ENCODE measurements around the gene RNF141. TPM values are rescaled to one million over a fixed set of nuclear protein-coding genes. Genes with fewer than 3 reads are reported as not detected.

Gene RNF141
- total RNA-seq, 1 experiment from 2014 or later: 74.8 TPM

DNA sequence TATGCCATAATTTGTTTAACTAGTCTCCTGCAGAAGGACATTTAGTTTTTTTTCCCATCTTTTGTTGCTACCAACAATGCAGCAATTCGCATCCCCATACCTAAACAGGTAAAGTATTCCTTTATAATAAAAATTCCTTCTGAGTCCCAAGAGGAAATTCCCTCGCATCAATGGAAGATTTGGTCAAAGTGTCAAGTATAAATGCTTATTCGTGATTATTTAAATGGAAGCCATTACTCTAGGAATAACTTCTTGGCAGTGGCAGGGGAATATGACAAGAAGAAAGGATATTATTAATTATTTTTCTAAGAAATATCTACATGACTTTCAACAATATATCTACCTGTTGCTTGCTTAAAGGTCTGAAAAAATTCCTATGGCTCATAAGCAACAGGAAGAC lies 25.6 kb downstream of the RNF141 start:
- ChIA-PET POLR2A (no interaction called here), CTCF (no interaction called here)
- TF ChIP-seq, protein P1, sequence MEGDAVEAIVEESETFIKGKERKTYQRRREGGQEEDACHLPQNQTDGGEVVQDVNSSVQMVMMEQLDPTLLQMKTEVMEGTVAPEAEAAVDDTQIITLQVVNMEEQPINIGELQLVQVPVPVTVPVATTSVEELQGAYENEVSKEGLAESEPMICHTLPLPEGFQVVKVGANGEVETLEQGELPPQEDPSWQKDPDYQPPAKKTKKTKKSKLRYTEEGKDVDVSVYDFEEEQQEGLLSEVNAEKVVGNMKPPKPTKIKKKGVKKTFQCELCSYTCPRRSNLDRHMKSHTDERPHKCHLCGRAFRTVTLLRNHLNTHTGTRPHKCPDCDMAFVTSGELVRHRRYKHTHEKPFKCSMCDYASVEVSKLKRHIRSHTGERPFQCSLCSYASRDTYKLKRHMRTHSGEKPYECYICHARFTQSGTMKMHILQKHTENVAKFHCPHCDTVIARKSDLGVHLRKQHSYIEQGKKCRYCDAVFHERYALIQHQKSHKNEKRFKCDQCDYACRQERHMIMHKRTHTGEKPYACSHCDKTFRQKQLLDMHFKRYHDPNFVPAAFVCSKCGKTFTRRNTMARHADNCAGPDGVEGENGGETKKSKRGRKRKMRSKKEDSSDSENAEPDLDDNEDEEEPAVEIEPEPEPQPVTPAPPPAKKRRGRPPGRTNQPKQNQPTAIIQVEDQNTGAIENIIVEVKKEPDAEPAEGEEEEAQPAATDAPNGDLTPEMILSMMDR (IDR thresholded peaks at IDR 0.05; ENCODE audit: insufficient read depth in 1 of 2, low read depth in 1 of 2, low read length in 1 of 2, severe bottlenecking in 1 of 2, unreplicated experiment in 1 of 2): no peak
- no peaks in the 10 kb centered on the region for H3K4me1 ChIP-seq
- no peak overlapping the region for H3K4me3 ChIP-seq (ENCODE audit: low read depth, low read length)
- no peaks in the 10 kb centered on the region for H3K9me3 ChIP-seq
- Mint-ChIP-seq H3K4me1 (ENCODE audit: low read depth, unreplicated experiment) (no peaks in the 10 kb centered on the region), H3K4me3 (ENCODE audit: unreplicated experiment) (no peak overlapping the region), H3K27me3 (ENCODE audit: insufficient read depth, unreplicated experiment) (no peaks in the 10 kb centered on the region), H3K9me3 (ENCODE audit: unreplicated experiment) (no peaks in the 10 kb centered on the region), H3K27ac (ENCODE audit: unreplicated experiment) (no peak overlapping the region), H3K36me3 (ENCODE audit: insufficient read depth, unreplicated experiment) (no peaks in the 10 kb centered on the region)
- BruUV-seq (replicated peaks): no TSS peak
- intact Hi-C loops (cut with micrococcal nuclease; ENCODE audit: unreplicated experiment): no loop called here
- H3K27me3 ChIP-seq (replicated peaks; ENCODE audit: control insufficient read depth, insufficient read depth, low read length): no peaks in the 10 kb centered on the region
- no peak for DNase-seq
- no peaks in the 10 kb centered on the region for H3K36me3 ChIP-seq (ENCODE audit: control insufficient read depth, insufficient read depth, low read length)

DNA sequence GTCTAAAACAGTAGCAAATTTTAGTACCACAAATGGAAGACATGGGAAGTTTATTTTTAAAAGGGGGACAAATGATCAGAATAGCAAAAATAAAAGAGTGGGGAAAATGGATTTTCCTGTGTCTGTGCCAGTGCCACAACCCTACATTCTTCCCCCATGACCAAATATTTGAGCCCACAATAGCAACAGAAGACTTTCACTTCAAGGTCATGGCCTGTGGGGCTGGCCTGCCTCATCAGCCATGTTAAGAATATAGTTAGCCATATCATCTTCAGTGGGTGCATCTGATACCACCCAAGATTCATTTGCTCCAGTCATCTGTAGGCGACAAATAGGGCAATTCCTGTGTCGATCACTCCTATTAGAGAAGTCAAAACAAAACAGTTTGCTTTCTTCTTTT lies 26.3 kb downstream of the RNF141 start:
- intact Hi-C loops (cut with micrococcal nuclease; ENCODE audit: unreplicated experiment): loop anchor here (1.0 to 5.0 kb wide), 2 partner anchors 107 to 221 kb away; no protein-coding TSS in a partner anchor

DNA sequence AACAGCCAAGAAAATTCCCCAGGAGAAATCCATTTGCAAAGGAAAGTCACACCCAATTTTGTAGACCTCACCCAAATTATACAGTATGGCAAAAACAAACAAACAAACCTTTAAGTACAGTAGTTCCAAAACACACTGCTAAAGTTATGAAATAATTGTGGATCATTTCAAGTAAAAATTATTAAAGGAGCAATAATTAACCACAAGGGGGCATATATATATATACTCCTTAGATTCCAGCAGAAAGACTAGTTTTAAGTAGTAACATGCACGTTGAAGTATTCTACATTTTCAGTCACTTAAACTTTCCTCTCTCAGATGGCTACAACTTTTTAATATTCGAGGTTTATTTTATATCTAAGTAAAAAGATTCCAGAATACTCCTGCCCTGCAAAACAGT lies 26.8 kb downstream of the RNF141 start:
- H3K36me3 Mint-ChIP-seq (ENCODE audit: insufficient read depth, unreplicated experiment): no peaks in the 10 kb centered on the region
- POLR2A ChIA-PET: no interaction called here
- no peaks in the 10 kb centered on the region for H3K27me3 ChIP-seq (replicated peaks; ENCODE audit: control insufficient read depth, insufficient read depth, low read length)
- CTCF ChIA-PET: interaction anchor here (2.0 kb wide), 1 partner anchor 108 kb away, joined by 6 read pairs; no protein-coding TSS in a partner anchor
- no peaks in the 10 kb centered on the region for H3K4me1 ChIP-seq
- TF ChIP-seq, protein P1 (IDR thresholded peaks at IDR 0.05; ENCODE audit: insufficient read depth in 1 of 2, low read depth in 1 of 2, low read length in 1 of 2, severe bottlenecking in 1 of 2, unreplicated experiment in 1 of 2): peak in 1 of 2 experiments; percentile 33
- H3K27me3 Mint-ChIP-seq (ENCODE audit: insufficient read depth, unreplicated experiment): no peaks in the 10 kb centered on the region
- no peak overlapping the region for H3K27ac Mint-ChIP-seq (ENCODE audit: unreplicated experiment)
- intact Hi-C loops (cut with micrococcal nuclease; ENCODE audit: unreplicated experiment): loop anchor here (1.0 to 5.0 kb wide), 2 partner anchors 107 to 221 kb away; no protein-coding TSS in a partner anchor
- H3K4me3 ChIP-seq (ENCODE audit: low read depth, low read length): no peak overlapping the region
- H3K36me3 ChIP-seq (ENCODE audit: control insufficient read depth, insufficient read depth, low read length): no peaks in the 10 kb centered on the region
- no peaks in the 10 kb centered on the region for H3K4me1 Mint-ChIP-seq (ENCODE audit: low read depth, unreplicated experiment)
- no peak overlapping the region for H3K4me3 Mint-ChIP-seq (ENCODE audit: unreplicated experiment)
- TSS peak; percentile 19 for BruUV-seq (replicated peaks)
- H3K9me3 Mint-ChIP-seq (ENCODE audit: unreplicated experiment): no peaks in the 10 kb centered on the region
- DNase-seq: no peak
- no peaks in the 10 kb centered on the region for H3K9me3 ChIP-seq

More for the DNA sequence above, 26.3 kb downstream of the RNF141 start:
- Mint-ChIP-seq H3K36me3 (ENCODE audit: insufficient read depth, unreplicated experiment) (no peaks in the 10 kb centered on the region), H3K4me3 (ENCODE audit: unreplicated experiment) (no peak overlapping the region), H3K27me3 (ENCODE audit: insufficient read depth, unreplicated experiment) (no peaks in the 10 kb centered on the region), H3K4me1 (ENCODE audit: low read depth, unreplicated experiment) (no peaks in the 10 kb centered on the region), H3K9me3 (ENCODE audit: unreplicated experiment) (no peaks in the 10 kb centered on the region), H3K27ac (ENCODE audit: unreplicated experiment) (no peak overlapping the region)
- H3K27me3 ChIP-seq (replicated peaks; ENCODE audit: control insufficient read depth, insufficient read depth, low read length): no peaks in the 10 kb centered on the region
- TF ChIP-seq, protein P1 (IDR thresholded peaks at IDR 0.05; ENCODE audit: insufficient read depth in 1 of 2, low read depth in 1 of 2, low read length in 1 of 2, severe bottlenecking in 1 of 2, unreplicated experiment in 1 of 2): no peak
- no peak for DNase-seq
- POLR2A ChIA-PET: no interaction called here
- no peaks in the 10 kb centered on the region for H3K36me3 ChIP-seq (ENCODE audit: control insufficient read depth, insufficient read depth, low read length)
- H3K4me3 ChIP-seq (ENCODE audit: low read depth, low read length): no peak overlapping the region
- H3K4me1 ChIP-seq: no peaks in the 10 kb centered on the region
- no peaks in the 10 kb centered on the region for H3K9me3 ChIP-seq
- no TSS peak for BruUV-seq (replicated peaks)
- CTCF ChIA-PET: interaction anchor here (2.0 kb wide), 1 partner anchor 108 kb away, joined by 6 read pairs; no protein-coding TSS in a partner anchor

Measured in Caco-2 (cell line).